ENCODE results near the gene SMARCC2. TPM values are rescaled to one million over a fixed set of nuclear protein-coding genes. Genes with fewer than 3 reads are reported as not detected.

Gene SMARCC2
- total and polyA plus RNA-seq, 9 of the 15 experiments (the other 6 are each of a cell fraction or from before 2014, with no cell fraction given) = 11.9 to 86.0 (median 36.6) TPM

DNA sequence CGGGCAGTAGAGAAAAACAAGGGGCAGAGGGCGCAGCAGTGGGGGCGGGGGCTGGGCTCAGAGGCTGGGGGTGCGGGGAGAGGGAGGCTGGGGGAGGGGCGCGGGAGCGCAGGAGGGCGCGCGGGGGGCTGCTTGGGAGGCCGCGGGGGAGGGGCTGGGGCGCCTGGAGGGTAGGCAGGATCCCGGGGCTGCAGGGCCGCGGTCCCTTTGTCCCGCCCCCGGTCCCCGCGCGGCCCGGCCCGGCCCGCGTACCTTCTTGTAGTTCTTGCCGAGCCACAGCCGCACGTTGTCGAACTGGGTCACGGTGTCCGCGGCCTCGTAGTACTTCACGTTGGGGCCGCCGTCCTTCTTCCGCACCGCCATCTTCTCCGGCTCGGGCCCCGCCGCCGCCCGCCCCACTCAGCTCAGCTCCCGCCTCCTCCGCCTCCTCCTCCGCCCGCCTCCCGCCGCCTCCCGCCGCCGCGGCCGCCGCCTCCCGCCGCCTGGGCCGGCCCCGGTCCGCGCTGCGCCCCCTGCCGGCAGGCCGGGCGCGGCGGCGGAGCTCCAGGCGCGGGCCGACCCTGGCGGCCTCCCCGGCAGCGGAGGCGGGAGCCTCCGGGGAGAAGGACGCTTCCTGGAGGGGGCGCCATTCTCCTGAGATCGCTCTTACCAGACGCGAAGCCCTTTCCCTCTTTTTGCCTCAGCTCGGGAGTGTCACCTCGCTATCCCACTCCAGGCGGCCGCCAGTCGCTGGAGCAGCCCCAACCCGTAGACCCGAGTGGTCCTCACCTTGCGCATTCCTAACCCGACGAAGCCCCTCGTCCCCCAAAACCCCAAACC is at the start of gene SMARCC2 (continued):
- no peak for TF ChIP-seq RBM14 (IDR thresholded peaks at IDR 0.05; ENCODE audit: borderline replicate concordance, insufficient read depth, low read depth, low read length)
- TF ChIP-seq ZNF431 (CRISPR knock-in tag; IDR thresholded peaks at IDR 0.05) = no peak
- TF ChIP-seq, protein P1, sequence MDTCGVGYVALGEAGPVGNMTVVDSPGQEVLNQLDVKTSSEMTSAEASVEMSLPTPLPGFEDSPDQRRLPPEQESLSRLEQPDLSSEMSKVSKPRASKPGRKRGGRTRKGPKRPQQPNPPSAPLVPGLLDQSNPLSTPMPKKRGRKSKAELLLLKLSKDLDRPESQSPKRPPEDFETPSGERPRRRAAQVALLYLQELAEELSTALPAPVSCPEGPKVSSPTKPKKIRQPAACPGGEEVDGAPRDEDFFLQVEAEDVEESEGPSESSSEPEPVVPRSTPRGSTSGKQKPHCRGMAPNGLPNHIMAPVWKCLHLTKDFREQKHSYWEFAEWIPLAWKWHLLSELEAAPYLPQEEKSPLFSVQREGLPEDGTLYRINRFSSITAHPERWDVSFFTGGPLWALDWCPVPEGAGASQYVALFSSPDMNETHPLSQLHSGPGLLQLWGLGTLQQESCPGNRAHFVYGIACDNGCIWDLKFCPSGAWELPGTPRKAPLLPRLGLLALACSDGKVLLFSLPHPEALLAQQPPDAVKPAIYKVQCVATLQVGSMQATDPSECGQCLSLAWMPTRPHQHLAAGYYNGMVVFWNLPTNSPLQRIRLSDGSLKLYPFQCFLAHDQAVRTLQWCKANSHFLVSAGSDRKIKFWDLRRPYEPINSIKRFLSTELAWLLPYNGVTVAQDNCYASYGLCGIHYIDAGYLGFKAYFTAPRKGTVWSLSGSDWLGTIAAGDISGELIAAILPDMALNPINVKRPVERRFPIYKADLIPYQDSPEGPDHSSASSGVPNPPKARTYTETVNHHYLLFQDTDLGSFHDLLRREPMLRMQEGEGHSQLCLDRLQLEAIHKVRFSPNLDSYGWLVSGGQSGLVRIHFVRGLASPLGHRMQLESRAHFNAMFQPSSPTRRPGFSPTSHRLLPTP (IDR thresholded peaks at IDR 0.05; ENCODE audit: borderline replicate concordance, extremely low read depth, insufficient read length) = peak; percentile 87
- no peak for TF ChIP-seq MCM5 (IDR thresholded peaks at IDR 0.05; ENCODE audit: low read depth)
- TF ChIP-seq NR2C1 (IDR thresholded peaks at IDR 0.05) = no peak
- TF ChIP-seq NR2C1 (tag; IDR thresholded peaks at IDR 0.05) = no peak
- TF ChIP-seq ZNF121 (CRISPR knock-in tag; conservative IDR thresholded peaks at IDR 0.05) = no peak
- TF ChIP-seq BCOR (IDR thresholded peaks at IDR 0.05) = no peak
- no peak for TF ChIP-seq HDAC2 (IDR thresholded peaks at IDR 0.05)
- no peak for TF ChIP-seq ZFP1 (CRISPR knock-in tag; IDR thresholded peaks at IDR 0.05)
- no peak for TF ChIP-seq PHF21A (IDR thresholded peaks at IDR 0.05; ENCODE audit: borderline replicate concordance, low read depth)
- peak; percentile 58; the same call in 1 of the 2 replicates for TF ChIP-seq MYC (IDR thresholded peaks at IDR 0.05; ENCODE audit: low read depth, low read length)
- TF ChIP-seq MYC (CRISPR knock-in tag; IDR thresholded peaks at IDR 0.05; ENCODE audit: borderline replicate concordance, low read depth) = no peak
- TF ChIP-seq SREBF1 (IDR thresholded peaks at IDR 0.05; ENCODE audit: borderline replicate concordance, low read depth, low read length) = 0 out of 2 replicates have a peak, but pooled peaks have one; percentile 25
- TF ChIP-seq, protein P2, sequence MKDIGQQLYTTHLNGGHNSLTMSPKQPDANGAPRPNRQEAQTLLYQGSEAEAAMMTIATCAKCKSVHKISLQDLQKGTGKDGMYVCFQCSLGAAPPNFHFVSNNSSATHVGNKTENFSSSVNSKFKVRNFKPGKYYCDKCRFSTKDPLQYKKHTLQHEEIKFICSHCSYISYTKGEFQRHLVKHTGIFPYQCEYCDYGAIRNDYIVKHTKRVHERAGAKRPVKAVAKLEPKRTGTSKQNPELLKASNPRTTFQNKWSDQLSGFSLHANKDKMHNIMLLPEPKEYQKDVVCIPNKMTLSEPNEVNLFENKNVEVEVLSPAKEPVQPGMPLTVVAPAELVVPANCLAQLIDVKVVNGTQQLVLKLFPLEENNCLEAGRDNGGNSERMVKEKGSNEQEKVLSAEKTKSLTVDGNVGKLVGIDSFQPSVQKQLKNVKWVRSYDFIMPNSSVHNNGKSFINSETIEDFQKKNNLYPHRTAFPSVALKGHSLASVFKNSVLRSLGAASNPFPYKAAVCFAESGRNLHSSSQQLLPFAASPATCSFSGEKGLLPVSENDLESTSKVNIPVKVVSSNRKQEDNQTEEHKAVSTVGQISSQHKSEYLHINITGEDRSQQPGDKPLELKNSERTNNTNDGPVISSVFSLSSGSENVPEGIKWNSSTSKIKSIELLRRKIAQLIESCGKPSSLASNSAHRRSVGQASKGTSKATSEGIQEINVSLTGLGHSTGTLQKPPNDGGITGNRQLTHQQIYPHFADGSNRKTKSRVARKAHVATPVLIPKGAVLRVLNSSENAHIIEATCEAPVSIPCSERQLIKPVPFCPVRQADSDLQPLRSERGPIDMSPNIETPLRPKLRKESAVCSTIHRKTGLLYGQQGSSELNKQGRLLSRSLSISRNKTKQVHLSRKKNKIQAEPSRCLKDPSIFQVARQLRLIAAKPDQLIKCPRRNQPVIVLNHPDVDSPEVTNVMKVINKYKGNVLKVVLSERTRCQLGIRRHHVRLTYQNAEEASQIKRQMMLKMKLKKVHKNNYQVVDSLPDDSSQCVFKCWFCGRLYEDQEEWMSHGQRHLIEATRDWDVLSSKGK (CRISPR knock-in tag; IDR thresholded peaks at IDR 0.05) = no peak
- no peak for TF ChIP-seq DDX20 (tag; IDR thresholded peaks at IDR 0.05; ENCODE audit: low read depth)
- no peak for TF ChIP-seq WHSC1 (IDR thresholded peaks at IDR 0.05; ENCODE audit: low read length)
- TF ChIP-seq ZNF77 (CRISPR knock-in tag; IDR thresholded peaks at IDR 0.05) = no peak
- TF ChIP-seq CTBP1 (IDR thresholded peaks at IDR 0.05; ENCODE audit: borderline replicate concordance) = no peak
- no peak for TF ChIP-seq MECOM (CRISPR knock-in tag; IDR thresholded peaks at IDR 0.05)

All from K562 (cell line).